GM18502 (cell line): ENCODE results near the gene HSPB1.

Experiments
- ATAC-seq: cut with Tn5 transposase; IDR thresholded peaks from one replicate; pipeline ENCODE4 v1.9.1; 2021; ENCODE audit warnings: mild to moderate bottlenecking; ENCODE audit not compliant: unreplicated experiment, poor library complexity

The HSPB1 gene

GRCh38 chr7:76353744-76354143 lies 51.3 kb downstream of the HSPB1 start:
- ATAC-seq, result no peak
